ENCODE results near the gene RNF38. TPM values are rescaled to one million over a fixed set of nuclear protein-coding genes. Genes with fewer than 3 reads are reported as not detected.

RNF38 gene
- total RNA-seq: 10 to 100 TPM; 36.4 to 37.8 TPM

DNA sequence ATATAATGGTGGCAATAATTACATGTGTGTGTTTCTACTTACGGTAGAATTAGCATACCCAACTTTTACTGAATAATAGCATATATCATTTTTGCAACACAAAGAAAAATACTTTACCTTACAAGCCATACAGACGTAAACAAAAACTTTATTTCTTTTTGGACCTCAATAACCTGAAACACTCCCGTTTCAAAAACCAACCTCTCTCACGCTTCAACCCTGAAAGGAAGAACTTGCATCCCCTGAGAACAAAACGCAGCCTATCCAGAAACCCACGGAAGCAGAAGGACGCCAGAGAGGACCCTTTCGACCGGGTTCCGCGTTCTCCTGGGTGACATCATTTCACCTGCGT lies at the start of gene RNF38:
RNF38 (minus strand) TSS at position 290 of the 352 bp plus-strand sequence; CDS start at position 129, 161 bp downstream.

Other genes with a start within 250 kb of the RNF38 start
- under 1 TPM in 1 of 2 experiments, not detected in 1; 0.23 TPM for gene CCIN, start 230.9 kb downstream of the RNF38 start, total RNA-seq
- 100 to 1,000 TPM; 139 to 141 TPM for gene CLTA, start 209.3 kb downstream of the RNF38 start, total RNA-seq
- 10 to 100 TPM; 15.3 to 16.1 TPM for gene GNE, start 141.8 kb downstream of the RNF38 start, total RNA-seq
- gene MELK, start 172.6 kb upstream of the RNF38 start, total RNA-seq: 10 to 100 TPM; 39.5 to 41.9 TPM

Data from activated naive CD4-positive, alpha-beta T cell treated with anti-CD3 and anti-CD28 coated beads, Interleukin-2, amount 10 ng/mL, durations not matched to agents 5 hours and 36 hours (primary cell).